ENCODE data around the gene FRMD1.

DNA sequence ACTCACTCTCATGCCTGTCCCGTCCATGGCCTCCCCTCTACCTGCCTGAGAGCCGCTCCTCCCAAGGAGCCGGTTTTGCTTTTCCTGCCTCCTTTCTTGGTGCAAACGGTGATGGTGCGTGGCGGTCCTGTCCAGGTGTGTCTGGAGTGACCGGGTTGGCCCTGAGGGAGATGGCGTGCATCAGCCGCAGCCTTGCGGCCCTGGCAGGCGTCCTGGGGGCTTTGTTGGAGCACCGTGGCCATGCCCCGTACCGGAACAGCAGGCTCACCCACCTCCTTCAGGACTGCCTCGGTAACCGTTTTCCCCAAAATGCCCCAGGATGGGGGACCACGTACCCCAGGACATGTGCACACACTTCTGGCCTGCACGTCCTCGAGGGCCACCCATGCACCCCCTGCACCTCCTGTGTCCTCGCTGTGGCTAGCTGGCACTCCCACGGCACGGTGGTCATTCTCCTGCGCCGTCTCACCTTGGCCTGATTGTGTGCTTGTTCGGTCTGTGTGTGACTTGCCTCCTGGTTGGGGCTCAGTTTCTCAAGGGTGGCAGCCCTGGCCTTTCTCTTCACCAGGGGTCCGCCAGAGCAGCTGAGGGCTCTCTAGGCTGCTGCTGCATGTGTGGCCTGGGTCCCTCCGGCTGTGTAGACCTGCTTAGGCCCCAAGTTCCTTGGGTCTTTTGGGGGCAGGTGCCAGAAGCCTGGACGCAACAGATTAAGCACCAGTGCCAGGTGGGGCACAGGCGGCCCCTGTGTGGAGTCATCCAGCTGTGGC is 36.4 kb downstream of the FRMD1 start:
- TF ChIP-seq POLR2AphosphoS5 (IDR thresholded peaks at IDR 0.05; ENCODE audit: low read depth, low read length), result no peak
- no peak for TF ChIP-seq SIN3A (IDR thresholded peaks at IDR 0.05; ENCODE audit: borderline replicate concordance, insufficient read depth, low read length)
- no peak for TF ChIP-seq FOXP2 (optimal IDR thresholded peaks at IDR 0.05; ENCODE audit: borderline replicate concordance, extremely low read depth, extremely low read length, insufficient read depth)
- TF ChIP-seq, protein P1, sequence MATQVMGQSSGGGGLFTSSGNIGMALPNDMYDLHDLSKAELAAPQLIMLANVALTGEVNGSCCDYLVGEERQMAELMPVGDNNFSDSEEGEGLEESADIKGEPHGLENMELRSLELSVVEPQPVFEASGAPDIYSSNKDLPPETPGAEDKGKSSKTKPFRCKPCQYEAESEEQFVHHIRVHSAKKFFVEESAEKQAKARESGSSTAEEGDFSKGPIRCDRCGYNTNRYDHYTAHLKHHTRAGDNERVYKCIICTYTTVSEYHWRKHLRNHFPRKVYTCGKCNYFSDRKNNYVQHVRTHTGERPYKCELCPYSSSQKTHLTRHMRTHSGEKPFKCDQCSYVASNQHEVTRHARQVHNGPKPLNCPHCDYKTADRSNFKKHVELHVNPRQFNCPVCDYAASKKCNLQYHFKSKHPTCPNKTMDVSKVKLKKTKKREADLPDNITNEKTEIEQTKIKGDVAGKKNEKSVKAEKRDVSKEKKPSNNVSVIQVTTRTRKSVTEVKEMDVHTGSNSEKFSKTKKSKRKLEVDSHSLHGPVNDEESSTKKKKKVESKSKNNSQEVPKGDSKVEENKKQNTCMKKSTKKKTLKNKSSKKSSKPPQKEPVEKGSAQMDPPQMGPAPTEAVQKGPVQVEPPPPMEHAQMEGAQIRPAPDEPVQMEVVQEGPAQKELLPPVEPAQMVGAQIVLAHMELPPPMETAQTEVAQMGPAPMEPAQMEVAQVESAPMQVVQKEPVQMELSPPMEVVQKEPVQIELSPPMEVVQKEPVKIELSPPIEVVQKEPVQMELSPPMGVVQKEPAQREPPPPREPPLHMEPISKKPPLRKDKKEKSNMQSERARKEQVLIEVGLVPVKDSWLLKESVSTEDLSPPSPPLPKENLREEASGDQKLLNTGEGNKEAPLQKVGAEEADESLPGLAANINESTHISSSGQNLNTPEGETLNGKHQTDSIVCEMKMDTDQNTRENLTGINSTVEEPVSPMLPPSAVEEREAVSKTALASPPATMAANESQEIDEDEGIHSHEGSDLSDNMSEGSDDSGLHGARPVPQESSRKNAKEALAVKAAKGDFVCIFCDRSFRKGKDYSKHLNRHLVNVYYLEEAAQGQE (IDR thresholded peaks at IDR 0.05; ENCODE audit: insufficient read depth in 1 of 2, low read depth in 2 of 2, low read length in 2 of 2), result no peak

Data from PFSK-1 (cell line).